AG10803 (cell line): ENCODE results near the gene OR14A2.

ENCODE experiments used
- DNase-seq: peaks from one replicate; pipeline ENCODE4 v3.0.0; 2010; ENCODE audit warnings: low read depth
- H3K4me3 ChIP-seq: 2 replicates; pipeline ENCODE4 v1.5.1; 2011; ENCODE audit warnings: mild to moderate bottlenecking, low read length, control low read depth
- CTCF ChIP-seq: conservative IDR thresholded peaks from 2 replicates; pipeline ENCODE4 v1.5.1; 2011; ENCODE audit warnings: mild to moderate bottlenecking, low read length, control low read depth, inconsistent platforms

OR14A2 gene

GRCh38 chr1:247681288-247681897, 66.5 kb downstream of the OR14A2 start:
- no peak overlapping the region for H3K4me3 ChIP-seq
- peak; percentile 4 for DNase-seq
- peak; percentile 49 for TF ChIP-seq CTCF

GRCh38 chr1:247680171-247680570, 67.8 kb downstream of the OR14A2 start:
- H3K4me3 ChIP-seq = no peak overlapping the region
- TF ChIP-seq CTCF = no peak
- DNase-seq = no peak

GRCh38 chr1:247679639-247680038, 68.3 kb downstream of the OR14A2 start, which contains the start of gene OR13G1:
OR13G1 (minus strand) TSS chr1:247679739; CDS start chr1:247673041, 6,698 bp downstream.
- H3K4me3 ChIP-seq = no peak within 1 kb of the TSS
- no peak for DNase-seq
- no peak for TF ChIP-seq CTCF
